ENCODE data around the gene SUN1. TPM values are rescaled to one million over a fixed set of nuclear protein-coding genes. Genes with fewer than 3 reads are reported as not detected.

SUN1 gene
- total RNA-seq, 1 experiment from 2014 or later, result 158 TPM

DNA sequence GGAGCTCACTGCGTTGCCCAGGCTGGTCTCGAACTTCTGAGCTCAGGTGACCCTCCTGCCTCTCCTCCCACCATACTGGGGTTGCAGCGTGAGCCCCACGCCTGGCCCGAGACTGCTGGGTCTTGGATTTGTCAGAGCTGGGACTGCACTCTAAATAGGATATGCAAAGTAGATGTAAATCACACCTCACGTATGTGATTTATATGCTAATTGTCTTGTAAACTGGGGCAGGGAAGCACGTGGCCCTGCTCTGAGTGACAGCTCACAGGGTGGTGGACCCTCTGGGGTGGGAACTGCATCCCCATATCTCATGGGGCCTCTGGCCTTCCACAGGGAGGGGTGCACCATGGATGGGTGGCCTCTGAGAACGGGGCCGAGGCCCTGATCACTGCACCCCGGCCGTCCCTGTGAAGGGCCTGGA lies 78.2 kb downstream of the SUN1 start:
- CTCF ChIA-PET, result interaction anchor here (0.7 to 2.2 kb wide), 8 partner anchors 9 to 272 kb away, joined by 3 to 8 read pairs (median 4); no protein-coding TSS in a partner anchor
- H3K27me3 Mint-ChIP-seq (ENCODE audit: low read depth), result peaks cover 5% of the 10 kb centered on the region

GRCh38 chr7:910931-911431 lies 78.7 kb downstream of the SUN1 start:
- ChIA-PET POLR2A (interaction anchor here (1.3 kb wide), 1 partner anchor 34 kb away, joined by 3 read pairs; no protein-coding TSS in a partner anchor), CTCF (interaction anchor here (1.2 to 2.2 kb wide), 6 partner anchors 10 to 266 kb away, joined by 3 to 8 read pairs (median 5); no protein-coding TSS in a partner anchor)
- no peak for TF ChIP-seq AR (CRISPR knock-in tag; IDR thresholded peaks at IDR 0.05)
- TF ChIP-seq NFATC4 (CRISPR knock-in tag; IDR thresholded peaks at IDR 0.05), result no peak
- TF ChIP-seq ZNF317 (CRISPR knock-in tag; IDR thresholded peaks at IDR 0.05; ENCODE audit: borderline replicate concordance, low read depth), result no peak
- no peak for TF ChIP-seq ESRRA (CRISPR knock-in tag; IDR thresholded peaks at IDR 0.05; ENCODE audit: borderline replicate concordance)
- no peak for TF ChIP-seq RORB (CRISPR knock-in tag; IDR thresholded peaks at IDR 0.05)
- no peak for TF ChIP-seq STAT6 (CRISPR knock-in tag; conservative IDR thresholded peaks at IDR 0.05; ENCODE audit: low read depth)
- TF ChIP-seq PRDM15 (CRISPR knock-in tag; IDR thresholded peaks at IDR 0.05), result no peak
- TF ChIP-seq ZNF425 (CRISPR knock-in tag; conservative IDR thresholded peaks at IDR 0.05), result no peak
- no peak for TF ChIP-seq ERG (CRISPR knock-in tag; IDR thresholded peaks at IDR 0.05)
- TF ChIP-seq TEAD4 (CRISPR knock-in tag; IDR thresholded peaks at IDR 0.05), result no peak
- TF ChIP-seq, protein P1, sequence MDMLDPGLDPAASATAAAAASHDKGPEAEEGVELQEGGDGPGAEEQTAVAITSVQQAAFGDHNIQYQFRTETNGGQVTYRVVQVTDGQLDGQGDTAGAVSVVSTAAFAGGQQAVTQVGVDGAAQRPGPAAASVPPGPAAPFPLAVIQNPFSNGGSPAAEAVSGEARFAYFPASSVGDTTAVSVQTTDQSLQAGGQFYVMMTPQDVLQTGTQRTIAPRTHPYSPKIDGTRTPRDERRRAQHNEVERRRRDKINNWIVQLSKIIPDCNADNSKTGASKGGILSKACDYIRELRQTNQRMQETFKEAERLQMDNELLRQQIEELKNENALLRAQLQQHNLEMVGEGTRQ (CRISPR knock-in tag; IDR thresholded peaks at IDR 0.05), result no peak
- TF ChIP-seq ZNF396 (CRISPR knock-in tag; IDR thresholded peaks at IDR 0.05; ENCODE audit: borderline replicate concordance), result no peak
- TF ChIP-seq, protein P2, sequence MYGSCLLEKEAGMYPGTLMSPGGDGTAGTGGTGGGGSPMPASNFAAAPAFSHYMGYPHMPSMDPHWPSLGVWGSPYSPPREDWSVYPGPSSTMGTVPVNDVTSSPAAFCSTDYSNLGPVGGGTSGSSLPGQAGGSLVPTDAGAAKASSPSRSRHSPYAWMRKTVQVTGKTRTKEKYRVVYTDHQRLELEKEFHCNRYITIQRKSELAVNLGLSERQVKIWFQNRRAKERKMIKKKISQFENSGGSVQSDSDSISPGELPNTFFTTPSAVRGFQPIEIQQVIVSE (CRISPR knock-in tag; IDR thresholded peaks at IDR 0.05; ENCODE audit: borderline replicate concordance), result no peak
- no peak for TF ChIP-seq HMGA2 (CRISPR knock-in tag; IDR thresholded peaks at IDR 0.05)
- no peak for TF ChIP-seq EMX1 (CRISPR knock-in tag; IDR thresholded peaks at IDR 0.05)
- TF ChIP-seq ZNF232 (CRISPR knock-in tag; IDR thresholded peaks at IDR 0.05), result no peak
- TF ChIP-seq MYBL2 (CRISPR knock-in tag; IDR thresholded peaks at IDR 0.05), result no peak
- ATAC-seq (no peak; the same call in 1 of the 2 replicates), DNase-seq (ENCODE audit: low spot score) (no peak)
- no peaks in the 10 kb centered on the region for H3K36me3 Mint-ChIP-seq
- H3K27me3 Mint-ChIP-seq (ENCODE audit: low read depth), result peaks cover 3% of the 10 kb centered on the region
- no peak overlapping the region for H3K4me3 Mint-ChIP-seq
- 0 out of 2 replicates have a peak, but pooled peaks cover 4% of the 10 kb centered on the region for H3K4me1 Mint-ChIP-seq
- no peaks in the 10 kb centered on the region for H3K9me3 Mint-ChIP-seq
- H3K27ac Mint-ChIP-seq, result no peak overlapping the region

More for the DNA sequence above, 78.2 kb downstream of the SUN1 start:
- Mint-ChIP-seq H3K4me3 (0 out of 2 replicates have a peak overlapping the region, but pooled peaks have one; percentile 29), H3K9me3 (no peaks in the 10 kb centered on the region), H3K27ac (no peak overlapping the region), H3K4me1 (0 out of 2 replicates have a peak, but pooled peaks cover 4% of the 10 kb centered on the region), H3K36me3 (no peaks in the 10 kb centered on the region)
- TF ChIP-seq RELA (CRISPR knock-in tag; IDR thresholded peaks at IDR 0.05; ENCODE audit: borderline replicate concordance), result no peak
- 0 out of 2 replicates have a peak, but pooled peaks have one; percentile 36 for TF ChIP-seq ZNF121 (CRISPR knock-in tag; IDR thresholded peaks at IDR 0.05)
- no peak for TF ChIP-seq TP53 (CRISPR knock-in tag; IDR thresholded peaks at IDR 0.05)
- no peak for TF ChIP-seq NFYB (CRISPR knock-in tag; conservative IDR thresholded peaks at IDR 0.05; ENCODE audit: low read depth)
- DNase-seq (ENCODE audit: low spot score) (no peak), ATAC-seq (no peak)
- POLR2A ChIA-PET, result interaction anchor here (1.3 kb wide), 1 partner anchor 35 kb away, joined by 3 read pairs; no protein-coding TSS in a partner anchor
